GM13977 (cell line): ENCODE results near the gene CDH13.

Experiments used
- DNase-seq: peaks from one replicate; pipeline ENCODE4 v3.0.0; 2012; ENCODE audit warnings: low spot score
- in situ Hi-C: fragments of 300-500 bp; cut with MboI; formaldehyde crosslinking; loops from one replicate; pipeline ENCODE4 v1.12.0; 2022; ENCODE audit warnings: low sequenced_read_pairs, low pct_unique_long_range_greater_than_20kb, mixed read lengths, inconsistent platforms; ENCODE audit not compliant: unreplicated experiment
- TF ChIP-seq, protein P1 (sequence below): IDR thresholded peaks from 2 replicates; pipeline ENCODE4 v1.5.1; 2012; ENCODE audit warnings: mild to moderate bottlenecking, control low read depth; ENCODE audit not compliant: insufficient read depth; ENCODE audit errors: extremely low read depth, missing control alignments

CDH13 gene

DNA sequence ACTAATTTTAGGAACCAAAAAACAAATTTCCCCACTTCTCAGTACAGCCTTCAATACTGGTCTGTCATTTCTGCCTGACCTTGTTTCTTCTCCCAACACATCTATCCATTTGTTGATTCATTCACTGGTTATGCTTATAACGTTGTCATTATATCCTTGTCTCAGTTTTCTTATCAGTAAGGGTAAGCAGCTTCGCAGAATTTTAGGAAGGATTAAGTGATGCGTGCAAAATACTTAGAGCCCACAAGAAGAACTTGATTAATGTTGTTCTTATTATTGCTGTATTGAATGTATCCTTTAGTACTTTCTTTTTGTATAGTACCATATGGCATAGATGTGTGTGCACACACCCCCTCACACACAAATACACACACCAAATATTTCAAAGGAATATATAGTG, 777.5 kb downstream of the CDH13 start:
- DNase-seq = no peak
- TF ChIP-seq, protein P1, sequence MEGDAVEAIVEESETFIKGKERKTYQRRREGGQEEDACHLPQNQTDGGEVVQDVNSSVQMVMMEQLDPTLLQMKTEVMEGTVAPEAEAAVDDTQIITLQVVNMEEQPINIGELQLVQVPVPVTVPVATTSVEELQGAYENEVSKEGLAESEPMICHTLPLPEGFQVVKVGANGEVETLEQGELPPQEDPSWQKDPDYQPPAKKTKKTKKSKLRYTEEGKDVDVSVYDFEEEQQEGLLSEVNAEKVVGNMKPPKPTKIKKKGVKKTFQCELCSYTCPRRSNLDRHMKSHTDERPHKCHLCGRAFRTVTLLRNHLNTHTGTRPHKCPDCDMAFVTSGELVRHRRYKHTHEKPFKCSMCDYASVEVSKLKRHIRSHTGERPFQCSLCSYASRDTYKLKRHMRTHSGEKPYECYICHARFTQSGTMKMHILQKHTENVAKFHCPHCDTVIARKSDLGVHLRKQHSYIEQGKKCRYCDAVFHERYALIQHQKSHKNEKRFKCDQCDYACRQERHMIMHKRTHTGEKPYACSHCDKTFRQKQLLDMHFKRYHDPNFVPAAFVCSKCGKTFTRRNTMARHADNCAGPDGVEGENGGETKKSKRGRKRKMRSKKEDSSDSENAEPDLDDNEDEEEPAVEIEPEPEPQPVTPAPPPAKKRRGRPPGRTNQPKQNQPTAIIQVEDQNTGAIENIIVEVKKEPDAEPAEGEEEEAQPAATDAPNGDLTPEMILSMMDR = no peak
- in situ Hi-C loops = no loop called here

DNA sequence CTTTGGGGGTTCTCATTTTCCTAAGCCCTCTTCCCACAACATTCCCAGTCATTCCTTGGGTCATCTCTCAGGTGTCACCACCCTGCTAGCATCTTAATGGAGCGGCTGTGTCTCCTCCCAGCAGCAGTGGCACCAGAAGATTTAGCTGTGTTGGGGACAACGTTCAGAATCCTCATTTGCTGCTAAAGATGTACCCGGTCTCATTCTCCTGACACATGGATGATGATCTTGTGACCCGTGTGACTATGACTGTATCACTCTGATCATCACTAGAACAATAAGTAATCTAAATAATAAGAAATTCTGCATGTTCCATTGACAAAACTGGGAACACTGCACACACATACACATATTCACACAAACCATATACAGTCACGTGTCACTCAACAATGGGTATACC, 781.2 kb downstream of the CDH13 start:
- TF ChIP-seq, protein P1 = no peak
- no peak for DNase-seq
- in situ Hi-C loops = no loop called here

DNA sequence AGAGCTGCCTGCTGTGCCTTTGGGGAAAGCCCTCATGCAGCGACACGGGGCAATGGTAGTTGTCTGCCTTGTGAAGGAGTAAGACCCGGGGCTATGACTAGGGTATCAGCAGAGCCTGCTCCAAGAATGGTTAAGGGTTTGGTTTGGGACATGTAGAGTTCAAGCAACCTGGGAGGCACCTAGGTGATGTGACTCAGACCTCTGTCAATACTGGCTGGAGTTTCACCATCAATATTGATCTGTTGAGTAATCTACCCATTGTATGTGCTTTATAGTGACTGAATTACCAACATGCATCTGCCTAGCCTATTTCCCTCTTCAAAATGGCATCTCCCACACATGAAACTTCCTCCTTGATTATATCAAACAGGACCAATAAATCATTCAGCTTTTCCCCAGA, 782.6 kb downstream of the CDH13 start:
- no peak for DNase-seq
- in situ Hi-C loops = no loop called here
- TF ChIP-seq, protein P1 = no peak

DNA sequence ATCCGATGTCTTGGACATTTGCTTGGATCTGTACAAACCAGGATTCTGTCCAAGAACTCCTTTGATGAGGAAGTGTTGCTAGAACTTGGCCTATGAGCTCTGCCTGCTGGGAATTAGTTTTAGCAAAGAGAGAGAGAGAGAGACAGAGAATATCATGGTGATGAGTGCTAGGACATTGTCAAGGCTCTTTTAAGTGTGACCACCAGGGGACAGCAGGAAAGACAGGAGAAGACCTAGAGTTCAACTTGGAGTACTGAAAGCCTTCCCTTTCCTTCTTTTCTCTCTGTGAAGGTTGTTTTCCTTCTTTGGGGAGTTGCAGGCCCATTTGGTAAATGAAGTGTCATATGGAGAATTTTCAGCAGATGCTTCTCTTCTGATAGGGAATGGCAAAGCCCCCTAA, 791.8 kb downstream of the CDH13 start:
- TF ChIP-seq, protein P1 = no peak
- in situ Hi-C loops = no loop called here
- DNase-seq = no peak

DNA sequence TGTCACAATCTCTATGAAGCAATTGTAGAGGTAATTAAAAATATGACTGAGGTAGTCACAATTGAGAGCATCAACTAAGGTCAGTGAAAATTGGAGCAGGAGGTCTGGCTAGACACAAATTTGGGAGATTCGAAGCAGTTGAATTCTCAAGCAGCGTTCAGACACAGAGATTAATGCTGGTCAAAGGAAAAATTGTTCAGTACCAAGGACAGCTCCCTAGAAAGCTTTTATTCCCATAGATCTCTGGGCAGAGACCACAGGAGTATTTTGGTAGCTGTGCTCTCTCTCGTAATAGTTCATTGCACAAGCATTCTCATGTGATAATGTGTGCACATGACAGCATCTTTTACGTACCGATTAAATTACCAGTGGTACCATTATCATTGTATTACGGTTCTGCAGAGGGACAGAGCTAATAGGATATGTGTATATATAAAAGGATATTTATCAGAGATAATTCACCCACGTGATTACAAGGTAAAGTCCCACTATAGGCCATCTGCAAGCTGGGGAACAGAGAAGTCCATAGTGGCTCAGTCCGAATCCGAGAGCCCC, 793.5 kb downstream of the CDH13 start:
- TF ChIP-seq, protein P1 = no peak
- in situ Hi-C loops = no loop called here
- no peak for DNase-seq

DNA sequence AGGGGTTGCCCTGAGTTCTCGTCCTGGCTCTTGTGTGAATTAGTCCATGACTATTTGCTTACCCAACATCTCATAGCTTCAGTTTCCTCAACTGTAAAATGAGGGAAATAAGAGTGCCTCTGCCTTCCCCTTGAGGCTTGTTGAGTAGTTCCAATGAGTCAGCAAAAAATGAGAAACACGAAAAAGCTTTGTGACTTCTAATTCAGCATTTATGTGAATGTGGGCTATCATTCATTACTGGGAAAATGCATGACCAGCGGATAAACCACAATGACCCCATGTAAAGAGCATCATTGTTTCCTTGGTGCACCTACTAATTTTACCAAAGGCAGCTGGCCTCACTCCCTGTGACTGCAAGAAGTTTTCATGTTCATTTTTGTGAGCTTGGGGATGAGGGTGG, 806.4 kb downstream of the CDH13 start:
- no peak for DNase-seq
- in situ Hi-C loops = no loop called here
- TF ChIP-seq, protein P1 = no peak

DNA sequence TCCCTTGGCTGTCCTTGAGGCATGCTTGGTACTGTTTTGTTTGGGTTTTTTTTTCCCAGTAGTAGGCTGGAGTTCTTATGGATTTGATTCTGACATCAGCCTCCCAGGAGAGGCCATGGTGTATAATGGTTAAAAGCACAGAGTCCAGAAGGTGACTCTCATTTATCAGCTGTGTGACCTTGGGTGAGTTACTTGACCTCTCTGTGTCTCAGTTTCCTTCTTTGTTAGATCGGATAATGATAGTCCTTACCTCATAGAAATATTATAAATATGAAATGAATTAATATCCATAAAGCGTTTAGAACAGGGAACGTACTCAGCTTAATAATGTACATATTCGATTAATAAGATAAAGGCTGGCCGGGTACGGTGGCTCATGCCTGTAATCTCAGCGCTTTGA, 810.3 kb downstream of the CDH13 start:
- no peak for DNase-seq
- TF ChIP-seq, protein P1 = no peak
- in situ Hi-C loops = no loop called here
